GDM1 (cell line): ENCODE measurements around the gene FANCL.
"Not testable (repeated sequence)": the region's sequence is repeated elsewhere in the genome, so short reads cannot be mapped to it uniquely, and the experiment has no call there.

Experiments
- DNase-seq: peaks from one replicate; lab custom pipeline; 2025; lab: John Stamatoyannopoulos, UW

Gene FANCL

GRCh38 chr2:58145769-58146168 lies 95.4 kb downstream of the FANCL start:
- not testable (repeated sequence) for DNase-seq

GRCh38 chr2:58140508-58141072 lies 100.5 kb downstream of the FANCL start:
- DNase-seq: no peak

GRCh38 chr2:58138396-58139030 lies 102.6 kb downstream of the FANCL start:
- no peak for DNase-seq

GRCh38 chr2:58137856-58138255 lies 103.3 kb downstream of the FANCL start:
- no peak for DNase-seq

GRCh38 chr2:58137221-58137620 lies 103.9 kb downstream of the FANCL start:
- DNase-seq: no peak

GRCh38 chr2:58135861-58136260 lies 105.3 kb downstream of the FANCL start:
- DNase-seq: no peak

DNA sequence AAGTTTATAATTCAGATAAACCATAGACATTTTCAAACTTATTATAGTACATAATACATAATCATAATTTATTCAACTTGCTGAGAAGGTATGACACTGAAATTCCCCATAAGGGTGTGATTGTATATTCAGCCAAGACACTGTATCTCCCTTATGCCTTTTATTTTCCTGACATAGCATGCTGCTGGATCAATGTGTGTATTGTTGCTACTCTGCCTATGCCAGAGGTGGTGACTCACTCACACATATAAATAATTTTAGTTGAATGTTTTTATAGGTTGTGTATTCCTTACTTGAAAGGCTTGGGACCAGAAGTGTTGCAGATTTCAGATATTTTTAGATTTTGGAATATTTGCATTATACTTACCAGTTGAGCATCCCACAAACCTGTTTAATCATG lies 107.7 kb downstream of the FANCL start:
- no peak for DNase-seq

DNA sequence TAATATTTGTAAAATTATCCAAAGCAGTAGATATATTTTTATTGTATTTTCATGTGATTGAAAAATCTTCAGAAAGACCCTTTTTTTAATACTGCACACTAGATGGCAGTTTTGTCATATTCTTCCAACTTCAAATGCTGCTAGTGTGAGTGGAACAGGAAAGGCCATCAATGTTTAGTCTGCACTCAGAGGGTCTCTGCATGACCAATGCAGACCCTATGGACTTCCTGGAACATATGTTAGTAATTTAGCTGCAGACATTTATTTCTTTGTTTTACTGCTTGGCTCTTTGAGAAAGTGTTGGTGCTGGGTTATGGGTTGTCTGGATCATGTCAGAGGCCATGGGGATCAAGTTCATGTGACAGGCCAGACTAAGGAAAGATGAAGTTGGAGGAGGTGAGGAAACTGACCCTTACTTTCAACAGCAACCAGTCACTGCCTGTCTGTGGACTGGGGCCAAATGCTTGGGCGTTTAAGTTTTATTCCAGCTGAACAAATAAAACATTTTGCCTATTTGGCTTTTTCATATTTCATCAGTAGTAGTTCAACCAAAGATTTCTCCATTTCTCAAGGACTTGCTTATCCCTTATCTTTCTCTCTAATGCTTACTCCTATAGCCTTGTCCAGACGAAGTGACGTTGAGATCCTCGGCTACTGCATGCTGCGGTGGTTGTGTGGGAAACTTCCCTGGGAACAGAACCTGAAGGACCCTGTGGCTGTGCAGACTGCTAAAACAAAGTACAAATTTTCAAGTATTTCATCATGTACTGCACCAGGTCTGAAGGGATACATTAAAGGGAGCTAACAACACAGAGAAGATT lies 109.7 kb downstream of the FANCL start:
- no peak for DNase-seq

DNA sequence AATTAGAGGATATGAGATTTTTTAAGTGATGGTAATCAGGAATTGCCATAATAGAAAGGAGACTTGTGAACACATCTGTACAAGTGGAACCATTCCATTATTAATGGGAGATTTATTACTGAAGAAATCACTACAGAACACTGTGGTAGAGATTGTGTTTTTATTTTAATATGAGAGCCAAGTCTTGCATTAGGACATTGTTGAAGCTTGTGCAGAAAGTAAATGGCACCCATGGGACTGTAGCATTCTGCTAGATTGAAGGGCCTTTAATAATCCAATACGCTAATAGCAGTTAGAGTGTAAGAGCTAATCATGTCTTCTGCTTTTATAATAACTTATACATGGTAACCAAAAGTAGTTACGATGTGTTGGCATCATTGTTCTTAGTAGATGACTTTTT lies 110.9 kb downstream of the FANCL start:
- no peak for DNase-seq

- no peak for DNase-seq
Measured at GRCh38 chr2:58127111-58127510, 114.0 kb downstream of the FANCL start.

DNA sequence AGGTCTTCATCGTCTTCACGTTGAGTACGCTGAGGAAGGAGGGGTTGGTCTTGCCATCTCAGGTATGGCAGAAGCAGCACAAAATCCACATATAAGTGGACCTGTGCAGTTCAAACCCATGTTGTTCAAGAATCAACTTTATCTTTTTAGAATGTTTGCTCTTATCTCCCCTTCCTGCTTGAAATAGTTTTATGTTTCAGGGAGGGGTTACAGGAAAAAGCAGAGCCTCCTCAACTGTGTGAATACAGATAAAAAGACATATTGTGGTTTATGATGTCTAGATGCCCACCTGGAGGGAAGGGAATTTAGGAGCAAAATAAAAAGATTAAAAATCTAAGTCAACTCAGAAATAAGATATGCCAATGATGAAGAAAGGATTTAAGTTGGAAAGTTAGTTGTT lies 118.6 kb downstream of the FANCL start:
- no peak for DNase-seq

GRCh38 chr2:58122040-58122439 lies 119.1 kb downstream of the FANCL start:
- DNase-seq: no peak

GRCh38 chr2:58120626-58121229 lies 120.4 kb downstream of the FANCL start:
- DNase-seq: no peak

DNA sequence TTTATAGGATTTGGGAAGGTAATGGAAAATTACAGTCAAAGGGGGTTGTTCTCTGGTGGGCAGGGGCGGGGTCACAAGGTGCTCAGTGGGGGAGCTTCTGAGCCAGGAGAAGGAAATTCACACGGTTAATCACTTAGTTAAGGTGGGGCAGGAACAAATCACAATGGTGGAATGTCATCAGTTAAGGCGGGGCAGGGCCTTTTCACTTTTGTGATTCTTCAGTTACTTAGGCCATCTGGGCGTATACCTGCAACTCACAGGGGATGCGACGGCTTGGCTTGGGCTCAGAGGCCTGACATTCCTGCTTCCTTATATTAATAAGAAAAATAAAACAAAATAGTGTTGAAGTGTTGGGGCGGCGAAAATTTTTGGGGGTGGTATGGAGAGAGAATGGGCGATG lies 127.6 kb downstream of the FANCL start:
- not testable (repeated sequence) for DNase-seq

GRCh38 chr2:58110765-58111164 lies 130.4 kb downstream of the FANCL start:
- no peak for DNase-seq

DNA sequence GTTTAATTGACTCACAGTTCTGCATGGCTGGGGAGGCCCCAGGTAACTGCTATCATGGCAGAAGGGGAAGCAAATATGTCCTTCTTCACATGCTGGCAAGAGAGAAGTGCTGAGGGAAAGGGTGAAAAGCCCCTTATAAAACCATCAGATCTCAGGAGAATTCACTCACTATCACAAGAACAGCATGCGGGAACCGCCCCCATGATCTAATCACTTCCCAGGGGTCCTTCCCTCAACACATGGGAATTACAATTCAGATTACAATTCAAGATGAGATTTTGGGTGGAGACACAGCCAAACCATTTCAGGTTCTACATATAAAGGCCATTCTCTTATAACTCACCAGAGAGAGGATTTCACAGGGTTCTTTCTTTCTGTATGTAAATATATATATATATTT lies 131.6 kb downstream of the FANCL start:
- no peak for DNase-seq
